ENCODE results near the gene VAC14.

Gene VAC14

DNA sequence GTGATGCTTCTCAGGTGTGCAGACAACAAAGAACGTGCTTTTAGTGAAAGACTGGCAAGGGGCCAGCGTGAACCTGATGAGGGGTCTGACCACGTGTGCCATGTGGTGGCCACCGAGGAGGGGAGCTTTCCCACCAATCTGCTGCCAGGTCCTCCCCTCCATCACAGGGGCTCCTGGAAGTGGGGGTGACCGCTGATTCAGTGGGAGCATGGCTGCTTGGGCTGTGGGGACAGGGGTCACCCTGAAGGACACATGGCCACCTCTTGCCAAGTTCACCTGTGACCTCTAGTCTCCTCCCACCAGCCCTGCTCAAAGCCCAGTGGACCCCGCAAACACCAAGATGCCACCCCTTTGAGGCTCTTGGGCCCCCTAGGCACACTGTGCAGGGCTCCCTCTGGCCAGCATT, 77.2 kb downstream of the VAC14 start:
- H3K4me1 ChIP-seq (ENCODE audit: control insufficient read depth, insufficient read depth, low read length), result no peaks in the 10 kb centered on the region
- POLR2A ChIA-PET, result no interaction called here
- no peak overlapping the region for H3K27ac ChIP-seq (ENCODE audit: extremely low read depth, low read depth, low read length)
- TF ChIP-seq, protein P1, sequence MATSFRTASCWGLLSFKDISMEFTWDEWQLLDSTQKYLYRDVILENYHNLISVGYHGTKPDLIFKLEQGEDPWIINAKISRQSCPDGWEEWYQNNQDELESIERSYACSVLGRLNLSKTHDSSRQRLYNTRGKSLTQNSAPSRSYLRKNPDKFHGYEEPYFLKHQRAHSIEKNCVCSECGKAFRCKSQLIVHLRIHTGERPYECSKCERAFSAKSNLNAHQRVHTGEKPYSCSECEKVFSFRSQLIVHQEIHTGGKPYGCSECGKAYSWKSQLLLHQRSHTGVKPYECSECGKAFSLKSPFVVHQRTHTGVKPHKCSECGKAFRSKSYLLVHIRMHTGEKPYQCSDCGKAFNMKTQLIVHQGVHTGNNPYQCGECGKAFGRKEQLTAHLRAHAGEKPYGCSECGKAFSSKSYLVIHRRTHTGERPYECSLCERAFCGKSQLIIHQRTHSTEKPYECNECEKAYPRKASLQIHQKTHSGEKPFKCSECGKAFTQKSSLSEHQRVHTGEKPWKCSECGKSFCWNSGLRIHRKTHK (tag by site-specific recombination; IDR thresholded peaks at IDR 0.05), result no peak
- TF ChIP-seq ZNF114 (tag by site-specific recombination; IDR thresholded peaks at IDR 0.05), result no peak
- TF ChIP-seq ZNF792 (tag by site-specific recombination; IDR thresholded peaks at IDR 0.05), result no peak
- no peak for TF ChIP-seq ZNF76 (tag by site-specific recombination; IDR thresholded peaks at IDR 0.05; ENCODE audit: borderline replicate concordance, low read depth)
- TF ChIP-seq, protein P2, sequence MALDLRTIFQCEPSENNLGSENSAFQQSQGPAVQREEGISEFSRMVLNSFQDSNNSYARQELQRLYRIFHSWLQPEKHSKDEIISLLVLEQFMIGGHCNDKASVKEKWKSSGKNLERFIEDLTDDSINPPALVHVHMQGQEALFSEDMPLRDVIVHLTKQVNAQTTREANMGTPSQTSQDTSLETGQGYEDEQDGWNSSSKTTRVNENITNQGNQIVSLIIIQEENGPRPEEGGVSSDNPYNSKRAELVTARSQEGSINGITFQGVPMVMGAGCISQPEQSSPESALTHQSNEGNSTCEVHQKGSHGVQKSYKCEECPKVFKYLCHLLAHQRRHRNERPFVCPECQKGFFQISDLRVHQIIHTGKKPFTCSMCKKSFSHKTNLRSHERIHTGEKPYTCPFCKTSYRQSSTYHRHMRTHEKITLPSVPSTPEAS (tag by site-specific recombination; IDR thresholded peaks at IDR 0.05), result no peak
- TF ChIP-seq MYNN (tag by site-specific recombination; IDR thresholded peaks at IDR 0.05; ENCODE audit: borderline replicate concordance), result no peak
- TF ChIP-seq ZNF549 (tag by site-specific recombination; IDR thresholded peaks at IDR 0.05), result no peak
- TF ChIP-seq, protein P3, sequence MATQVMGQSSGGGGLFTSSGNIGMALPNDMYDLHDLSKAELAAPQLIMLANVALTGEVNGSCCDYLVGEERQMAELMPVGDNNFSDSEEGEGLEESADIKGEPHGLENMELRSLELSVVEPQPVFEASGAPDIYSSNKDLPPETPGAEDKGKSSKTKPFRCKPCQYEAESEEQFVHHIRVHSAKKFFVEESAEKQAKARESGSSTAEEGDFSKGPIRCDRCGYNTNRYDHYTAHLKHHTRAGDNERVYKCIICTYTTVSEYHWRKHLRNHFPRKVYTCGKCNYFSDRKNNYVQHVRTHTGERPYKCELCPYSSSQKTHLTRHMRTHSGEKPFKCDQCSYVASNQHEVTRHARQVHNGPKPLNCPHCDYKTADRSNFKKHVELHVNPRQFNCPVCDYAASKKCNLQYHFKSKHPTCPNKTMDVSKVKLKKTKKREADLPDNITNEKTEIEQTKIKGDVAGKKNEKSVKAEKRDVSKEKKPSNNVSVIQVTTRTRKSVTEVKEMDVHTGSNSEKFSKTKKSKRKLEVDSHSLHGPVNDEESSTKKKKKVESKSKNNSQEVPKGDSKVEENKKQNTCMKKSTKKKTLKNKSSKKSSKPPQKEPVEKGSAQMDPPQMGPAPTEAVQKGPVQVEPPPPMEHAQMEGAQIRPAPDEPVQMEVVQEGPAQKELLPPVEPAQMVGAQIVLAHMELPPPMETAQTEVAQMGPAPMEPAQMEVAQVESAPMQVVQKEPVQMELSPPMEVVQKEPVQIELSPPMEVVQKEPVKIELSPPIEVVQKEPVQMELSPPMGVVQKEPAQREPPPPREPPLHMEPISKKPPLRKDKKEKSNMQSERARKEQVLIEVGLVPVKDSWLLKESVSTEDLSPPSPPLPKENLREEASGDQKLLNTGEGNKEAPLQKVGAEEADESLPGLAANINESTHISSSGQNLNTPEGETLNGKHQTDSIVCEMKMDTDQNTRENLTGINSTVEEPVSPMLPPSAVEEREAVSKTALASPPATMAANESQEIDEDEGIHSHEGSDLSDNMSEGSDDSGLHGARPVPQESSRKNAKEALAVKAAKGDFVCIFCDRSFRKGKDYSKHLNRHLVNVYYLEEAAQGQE (tag by site-specific recombination; IDR thresholded peaks at IDR 0.05), result no peak
- no peak for TF ChIP-seq ZNF473 (tag by site-specific recombination; IDR thresholded peaks at IDR 0.05)
- no peak for TF ChIP-seq ZBTB17 (tag by site-specific recombination; IDR thresholded peaks at IDR 0.05)
- TF ChIP-seq ZFP37 (tag by site-specific recombination; IDR thresholded peaks at IDR 0.05), result no peak
- TF ChIP-seq, protein P4, sequence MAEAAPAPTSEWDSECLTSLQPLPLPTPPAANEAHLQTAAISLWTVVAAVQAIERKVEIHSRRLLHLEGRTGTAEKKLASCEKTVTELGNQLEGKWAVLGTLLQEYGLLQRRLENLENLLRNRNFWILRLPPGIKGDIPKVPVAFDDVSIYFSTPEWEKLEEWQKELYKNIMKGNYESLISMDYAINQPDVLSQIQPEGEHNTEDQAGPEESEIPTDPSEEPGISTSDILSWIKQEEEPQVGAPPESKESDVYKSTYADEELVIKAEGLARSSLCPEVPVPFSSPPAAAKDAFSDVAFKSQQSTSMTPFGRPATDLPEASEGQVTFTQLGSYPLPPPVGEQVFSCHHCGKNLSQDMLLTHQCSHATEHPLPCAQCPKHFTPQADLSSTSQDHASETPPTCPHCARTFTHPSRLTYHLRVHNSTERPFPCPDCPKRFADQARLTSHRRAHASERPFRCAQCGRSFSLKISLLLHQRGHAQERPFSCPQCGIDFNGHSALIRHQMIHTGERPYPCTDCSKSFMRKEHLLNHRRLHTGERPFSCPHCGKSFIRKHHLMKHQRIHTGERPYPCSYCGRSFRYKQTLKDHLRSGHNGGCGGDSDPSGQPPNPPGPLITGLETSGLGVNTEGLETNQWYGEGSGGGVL (tag by site-specific recombination; IDR thresholded peaks at IDR 0.05), result no peak
- no peak for TF ChIP-seq ZNF600 (tag by site-specific recombination; IDR thresholded peaks at IDR 0.05)
- no peak for TF ChIP-seq PRDM1 (tag by site-specific recombination; IDR thresholded peaks at IDR 0.05)
- TF ChIP-seq EGR2 (tag by site-specific recombination; IDR thresholded peaks at IDR 0.05; ENCODE audit: low read depth), result no peak
- TF ChIP-seq HOXD13 (CRISPR knock-in tag; IDR thresholded peaks at IDR 0.05; ENCODE audit: borderline replicate concordance), result no peak
- no peak for TF ChIP-seq ZNF266 (tag by site-specific recombination; IDR thresholded peaks at IDR 0.05; ENCODE audit: low read depth)
- TF ChIP-seq, protein P5, sequence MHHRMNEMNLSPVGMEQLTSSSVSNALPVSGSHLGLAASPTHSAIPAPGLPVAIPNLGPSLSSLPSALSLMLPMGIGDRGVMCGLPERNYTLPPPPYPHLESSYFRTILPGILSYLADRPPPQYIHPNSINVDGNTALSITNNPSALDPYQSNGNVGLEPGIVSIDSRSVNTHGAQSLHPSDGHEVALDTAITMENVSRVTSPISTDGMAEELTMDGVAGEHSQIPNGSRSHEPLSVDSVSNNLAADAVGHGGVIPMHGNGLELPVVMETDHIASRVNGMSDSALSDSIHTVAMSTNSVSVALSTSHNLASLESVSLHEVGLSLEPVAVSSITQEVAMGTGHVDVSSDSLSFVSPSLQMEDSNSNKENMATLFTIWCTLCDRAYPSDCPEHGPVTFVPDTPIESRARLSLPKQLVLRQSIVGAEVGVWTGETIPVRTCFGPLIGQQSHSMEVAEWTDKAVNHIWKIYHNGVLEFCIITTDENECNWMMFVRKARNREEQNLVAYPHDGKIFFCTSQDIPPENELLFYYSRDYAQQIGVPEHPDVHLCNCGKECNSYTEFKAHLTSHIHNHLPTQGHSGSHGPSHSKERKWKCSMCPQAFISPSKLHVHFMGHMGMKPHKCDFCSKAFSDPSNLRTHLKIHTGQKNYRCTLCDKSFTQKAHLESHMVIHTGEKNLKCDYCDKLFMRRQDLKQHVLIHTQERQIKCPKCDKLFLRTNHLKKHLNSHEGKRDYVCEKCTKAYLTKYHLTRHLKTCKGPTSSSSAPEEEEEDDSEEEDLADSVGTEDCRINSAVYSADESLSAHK (tag by site-specific recombination; IDR thresholded peaks at IDR 0.05), result no peak
- TF ChIP-seq ZNF10 (tag by site-specific recombination; IDR thresholded peaks at IDR 0.05), result no peak
- CTCF ChIA-PET, result no interaction called here
- peaks cover 0 to 13% of the 10 kb centered on the region in 2 experiments; a peak in 1 of 3 replicates for H3K36me3 ChIP-seq (ENCODE audit: control insufficient read depth in 2 of 2, insufficient read depth in 1 of 2, low read length in 2 of 2)
- no peak overlapping the region for H3K4me3 ChIP-seq (ENCODE audit: low read depth, low read length)
- H3K9me3 ChIP-seq (ENCODE audit: control insufficient read depth, insufficient read depth, low read depth, low read length), result no peaks in the 10 kb centered on the region

All from HEK293 (cell line).